GM19468 (cell line): ENCODE results near the gene LAPTM5.

ENCODE experiments used
- ATAC-seq: cut with Tn5 transposase; IDR thresholded peaks from one replicate; pipeline ENCODE4 v1.9.1; 2021; ENCODE audit warnings: mild to moderate bottlenecking, moderate library complexity, moderate number of reproducible peaks; ENCODE audit not compliant: unreplicated experiment; ENCODE audit errors: extremely low read depth

The LAPTM5 gene

DNA sequence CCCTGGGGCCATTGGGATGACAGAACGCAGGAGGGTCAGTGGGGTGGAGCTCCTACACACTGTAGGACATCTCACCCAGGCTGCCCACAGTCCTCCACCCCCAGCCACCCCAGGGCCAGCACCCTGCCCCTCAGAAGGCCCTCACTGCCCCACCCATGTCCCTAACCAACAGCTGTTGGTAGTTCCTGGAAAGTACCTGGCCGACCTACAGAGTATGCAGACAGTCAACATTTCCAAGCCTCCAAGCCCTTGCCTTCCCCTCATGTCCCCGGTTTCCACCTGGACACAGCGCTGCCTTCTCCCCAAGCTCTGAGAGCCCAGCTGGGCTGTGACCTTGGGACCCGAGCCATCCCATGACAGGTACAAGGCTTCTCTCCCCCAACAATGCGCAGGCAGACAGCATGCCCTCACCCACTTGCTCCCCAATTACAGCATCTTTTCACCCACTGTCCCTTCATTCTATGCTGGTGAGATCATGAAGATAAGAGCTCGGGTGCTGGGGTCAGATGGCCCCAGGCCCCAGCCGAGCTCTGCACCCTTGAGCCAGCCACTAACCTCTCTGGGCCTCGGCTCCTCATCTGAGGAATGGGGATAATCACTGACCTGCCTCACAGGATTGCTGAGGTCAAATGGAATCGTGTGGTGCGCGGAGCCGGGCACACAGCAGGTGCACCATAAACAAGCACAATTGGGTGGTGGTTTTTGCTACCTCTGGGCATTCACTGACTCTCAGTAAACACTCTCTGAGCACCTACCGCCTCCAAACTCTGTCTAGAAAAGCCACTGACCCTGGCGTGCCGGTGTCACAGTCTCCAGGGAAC is 11.2 kb downstream of the LAPTM5 start:
- ATAC-seq: no peak

DNA sequence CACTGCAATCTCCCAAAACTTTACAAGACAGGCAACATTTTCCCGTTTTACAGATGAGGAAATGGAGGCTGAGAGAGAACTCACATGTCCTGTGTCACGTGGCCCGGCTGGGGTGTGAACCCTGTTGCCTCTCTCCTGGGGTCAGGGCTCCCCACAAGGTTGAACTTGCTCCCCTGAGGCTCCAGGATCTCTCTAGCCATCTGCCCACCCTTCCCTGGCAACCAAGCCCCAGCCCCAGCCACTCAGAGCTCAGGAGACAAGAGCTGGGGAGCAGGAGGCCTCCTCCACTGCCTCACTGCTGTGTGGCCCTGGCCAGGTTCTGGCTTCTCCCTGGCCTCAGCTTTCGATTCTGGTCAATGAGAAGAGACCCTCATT is 11.8 kb downstream of the LAPTM5 start:
- ATAC-seq: no peak

DNA sequence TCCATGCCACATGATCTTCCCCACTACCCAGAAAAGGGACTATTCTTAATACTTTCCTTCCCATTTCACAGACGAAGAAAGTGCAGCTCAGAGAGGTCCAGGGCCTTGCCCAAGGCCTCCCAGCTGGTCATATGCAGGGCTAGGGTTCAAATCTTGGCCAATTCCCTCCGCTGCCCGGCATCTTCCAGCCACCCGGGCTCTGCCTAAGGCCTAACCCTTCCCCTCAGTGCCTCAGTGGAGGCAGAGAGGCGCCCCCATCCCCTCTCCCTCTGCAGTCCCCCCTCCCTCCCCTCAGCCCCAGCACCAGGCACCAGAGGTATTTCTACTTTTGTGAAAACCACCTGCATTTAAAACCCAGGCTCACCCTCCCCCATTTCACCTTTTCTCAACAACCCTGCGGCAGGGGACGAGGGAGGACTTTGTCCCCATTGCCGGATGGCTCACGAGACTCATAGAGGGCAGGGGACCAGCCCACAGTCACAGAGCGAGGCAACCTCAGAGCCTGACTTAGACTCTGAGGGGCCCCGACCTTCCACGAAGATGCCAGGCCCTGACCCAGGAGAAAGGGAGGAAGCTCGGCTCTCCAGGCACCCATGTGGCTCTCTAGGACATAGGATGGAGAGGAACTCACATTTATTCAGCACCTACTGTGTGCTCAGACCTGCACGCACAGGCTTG is 12.3 kb downstream of the LAPTM5 start:
- ATAC-seq: no peak

DNA sequence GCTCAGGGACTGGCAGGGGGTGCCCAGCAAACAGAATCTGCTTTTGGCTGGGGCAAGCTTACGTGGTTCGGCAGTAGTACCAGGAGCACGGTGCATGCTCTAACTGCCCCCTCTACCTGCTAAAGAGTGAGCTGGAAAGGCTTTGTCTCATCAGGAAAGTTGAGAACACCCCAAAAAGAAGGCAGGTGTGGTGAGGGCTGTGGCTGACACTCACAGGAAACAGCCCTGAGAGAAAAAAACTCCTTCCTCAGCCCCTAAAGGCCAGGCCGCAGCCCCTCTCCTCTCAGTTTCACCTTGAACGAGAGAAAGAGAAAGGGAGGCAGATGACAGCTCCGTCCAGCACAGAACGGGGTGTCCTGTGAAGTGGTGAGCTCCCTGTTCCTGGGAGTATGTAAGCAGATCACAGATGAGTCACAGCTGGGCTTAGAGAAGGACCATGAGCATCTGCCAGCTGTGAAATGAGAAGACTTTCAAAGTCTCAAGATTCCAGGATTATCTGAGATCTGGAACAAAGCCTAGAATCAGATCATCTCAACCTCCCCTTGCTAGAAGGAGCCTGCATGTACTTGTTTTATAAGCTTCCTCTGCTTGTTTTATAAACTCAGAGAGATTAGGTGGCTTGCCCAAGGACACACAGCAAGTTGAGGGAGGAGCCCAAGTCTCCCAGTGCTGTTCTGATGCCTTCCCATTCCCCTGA is 13.4 kb downstream of the LAPTM5 start:
- no peak for ATAC-seq

DNA sequence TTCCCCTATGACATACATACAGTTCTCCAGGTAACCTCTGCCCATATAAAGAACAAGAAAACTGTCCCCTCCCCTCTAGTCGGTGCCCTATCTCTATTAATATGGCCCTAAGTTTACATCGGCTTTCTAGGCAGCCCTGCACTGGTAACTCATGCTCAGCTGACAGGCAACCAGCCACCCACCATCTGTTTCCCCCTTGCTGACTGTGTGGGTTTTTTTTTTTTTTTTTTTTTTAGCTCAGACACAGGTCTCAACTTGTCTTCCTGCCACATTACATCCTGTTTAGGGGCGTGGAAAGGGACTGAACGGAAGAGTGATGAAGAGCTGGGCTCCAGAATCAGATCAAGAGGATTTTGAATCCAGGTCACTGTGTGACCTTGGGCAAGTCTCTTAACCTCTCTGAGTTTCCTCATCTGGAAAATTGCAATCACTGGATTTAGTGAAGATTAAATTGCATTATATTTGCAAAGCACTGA is 14.0 kb downstream of the LAPTM5 start:
- ATAC-seq: no peak

DNA sequence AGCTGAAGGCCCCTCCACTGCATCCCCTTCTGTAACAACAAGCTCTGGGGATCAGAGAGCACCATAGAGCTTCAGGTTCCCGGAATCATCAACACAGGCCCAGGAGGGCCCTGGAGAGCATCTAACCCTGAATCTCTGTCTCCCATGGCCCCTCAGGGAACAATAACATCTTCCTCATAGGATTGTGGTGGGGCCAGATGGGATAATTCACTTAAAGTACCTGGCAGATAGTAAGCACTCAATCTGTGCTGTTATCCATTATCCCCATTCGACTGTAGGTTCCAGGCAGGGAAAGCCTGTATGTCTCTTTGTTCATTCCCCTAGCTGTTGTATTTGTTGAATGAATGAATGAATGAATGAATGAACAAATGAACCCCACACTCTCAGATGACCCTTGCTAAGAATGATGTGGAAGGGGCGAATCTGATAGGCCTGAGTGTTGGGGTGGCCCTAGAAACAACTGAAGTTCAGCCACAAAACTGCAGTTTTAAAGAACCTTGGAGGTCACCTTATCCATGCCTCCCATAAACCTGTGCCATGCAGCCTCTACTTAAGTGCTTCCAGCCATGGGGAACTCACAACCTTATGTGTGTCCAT is 14.5 kb downstream of the LAPTM5 start:
- ATAC-seq: no peak

DNA sequence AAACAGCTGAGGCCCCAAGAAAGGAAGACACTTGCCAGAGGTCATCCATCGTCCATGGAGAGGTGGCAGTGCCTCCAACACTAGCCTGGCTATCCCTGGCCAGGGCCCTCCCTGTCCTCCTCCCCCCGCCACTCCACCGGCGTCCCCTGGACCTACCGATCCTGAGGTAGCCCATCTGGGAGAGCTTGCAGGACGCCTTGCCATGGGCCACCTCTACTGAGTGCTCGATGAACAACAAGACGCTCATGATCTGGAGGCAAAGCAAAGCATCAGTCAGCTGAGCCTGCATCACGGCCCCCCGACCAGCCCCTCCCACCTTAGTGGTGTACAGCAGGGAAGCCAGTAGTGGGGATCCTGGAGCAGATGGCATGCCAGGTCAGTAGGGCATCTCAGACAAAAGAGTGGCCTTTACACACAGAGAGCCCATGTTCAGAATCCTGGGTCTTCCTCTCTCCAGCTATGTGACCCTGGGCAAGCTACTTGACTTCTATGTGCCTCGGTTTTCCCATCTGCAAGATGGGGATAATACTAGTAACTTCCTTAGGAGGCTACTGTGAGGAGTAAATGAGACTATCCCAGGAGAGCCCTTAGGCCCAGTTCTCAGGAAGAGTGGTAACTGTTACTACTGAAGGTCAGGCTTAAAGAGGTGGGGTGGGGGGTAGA is 15.1 kb downstream of the LAPTM5 start:
- no peak for ATAC-seq

DNA sequence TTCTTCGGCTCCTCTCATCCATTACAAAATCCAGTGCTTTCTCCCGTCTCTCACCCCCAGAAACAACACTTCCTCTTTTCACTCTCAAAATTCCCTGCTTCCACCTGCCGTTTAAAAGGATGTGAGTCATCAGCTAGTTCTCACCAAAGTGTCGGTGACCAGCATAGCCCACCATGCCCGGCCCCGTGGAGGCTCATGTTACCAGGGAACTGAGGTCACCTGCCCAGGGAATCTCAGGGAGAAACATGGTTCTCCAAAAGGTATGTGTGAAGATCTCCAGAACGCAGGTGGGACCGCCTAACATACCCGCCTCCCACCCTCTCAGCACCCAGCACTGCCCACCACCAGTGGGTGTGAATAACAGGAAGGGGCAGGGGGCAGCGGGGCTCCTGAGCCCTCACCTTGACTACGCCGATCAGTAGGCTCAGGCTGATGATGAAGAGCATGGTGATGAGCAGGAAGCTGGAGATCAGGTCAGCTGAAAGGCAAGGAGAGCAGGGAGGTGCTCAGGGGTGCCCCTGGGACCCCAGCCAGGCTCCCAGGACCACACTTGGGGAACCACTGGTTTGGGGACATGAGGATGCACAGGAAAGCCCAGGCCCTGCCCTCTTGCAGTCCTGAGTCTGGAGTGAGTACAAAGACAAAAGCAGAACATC is 16.2 kb downstream of the LAPTM5 start:
- no peak for ATAC-seq

DNA sequence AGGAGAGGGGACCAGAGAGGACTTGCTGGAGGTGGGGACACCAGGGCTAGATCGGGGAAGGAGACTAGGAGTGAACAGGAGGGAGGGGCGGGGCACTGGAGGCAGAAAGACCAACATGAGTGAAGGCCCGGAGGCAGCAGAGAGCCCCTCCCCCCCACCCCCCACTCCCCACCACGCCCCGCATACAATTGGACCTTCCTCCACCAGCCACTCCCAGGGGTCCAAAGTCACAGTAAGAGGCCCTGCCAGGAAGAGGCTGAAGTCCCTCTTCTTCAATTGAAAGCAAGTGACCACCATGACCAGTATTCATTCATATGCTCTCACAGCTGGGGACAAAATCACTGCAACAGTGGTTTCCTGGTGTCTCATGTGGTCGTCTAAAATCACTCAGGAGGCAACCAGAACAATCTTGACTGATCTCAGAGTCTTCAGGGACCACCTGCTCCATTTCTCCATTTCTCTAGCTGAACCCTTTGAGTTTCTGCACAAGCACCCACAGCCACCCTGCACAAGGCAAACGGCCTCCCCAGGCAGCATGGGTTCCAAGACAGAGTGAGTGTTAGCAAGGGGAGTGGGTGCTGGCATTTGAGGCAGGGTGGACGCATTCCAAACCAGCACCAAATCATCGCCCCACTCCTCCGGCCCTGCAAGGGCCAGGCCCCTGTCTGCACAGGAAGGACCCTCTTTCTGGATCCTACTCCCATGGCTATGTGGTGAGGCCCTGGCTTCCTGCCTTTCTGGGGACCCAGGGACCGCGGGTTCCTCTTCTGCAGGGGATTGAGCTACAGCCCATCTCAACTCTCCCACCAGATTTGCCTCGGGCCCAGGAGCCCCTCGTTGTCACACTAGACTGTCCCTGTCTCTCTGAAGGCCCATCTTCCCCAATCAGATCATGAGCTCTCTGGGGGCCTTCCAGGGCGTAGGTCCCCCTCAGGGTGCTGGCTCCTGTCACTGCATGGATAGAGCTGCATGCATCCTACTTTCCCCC is 17.0 kb downstream of the LAPTM5 start:
- no peak for ATAC-seq

DNA sequence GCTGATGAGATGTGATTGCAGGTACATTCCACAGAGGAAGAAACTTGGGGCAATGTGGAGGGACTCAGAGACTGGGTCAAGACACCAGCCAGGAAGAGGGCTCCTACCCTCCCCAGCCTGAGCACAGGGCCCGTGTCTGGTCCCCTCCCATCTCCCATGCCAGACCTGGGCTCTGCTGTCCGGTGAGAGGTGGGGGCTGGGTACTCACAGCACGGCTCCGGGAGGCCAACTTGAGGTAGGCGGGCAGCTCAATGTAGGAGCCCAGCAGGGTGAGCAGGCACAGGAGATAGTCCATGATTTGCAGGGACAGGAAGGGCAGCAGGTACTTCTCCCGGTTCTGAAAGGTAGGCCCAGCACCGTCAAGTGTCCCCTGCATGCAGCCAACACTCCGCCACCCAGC is 18.0 kb downstream of the LAPTM5 start:
- no peak for ATAC-seq

DNA sequence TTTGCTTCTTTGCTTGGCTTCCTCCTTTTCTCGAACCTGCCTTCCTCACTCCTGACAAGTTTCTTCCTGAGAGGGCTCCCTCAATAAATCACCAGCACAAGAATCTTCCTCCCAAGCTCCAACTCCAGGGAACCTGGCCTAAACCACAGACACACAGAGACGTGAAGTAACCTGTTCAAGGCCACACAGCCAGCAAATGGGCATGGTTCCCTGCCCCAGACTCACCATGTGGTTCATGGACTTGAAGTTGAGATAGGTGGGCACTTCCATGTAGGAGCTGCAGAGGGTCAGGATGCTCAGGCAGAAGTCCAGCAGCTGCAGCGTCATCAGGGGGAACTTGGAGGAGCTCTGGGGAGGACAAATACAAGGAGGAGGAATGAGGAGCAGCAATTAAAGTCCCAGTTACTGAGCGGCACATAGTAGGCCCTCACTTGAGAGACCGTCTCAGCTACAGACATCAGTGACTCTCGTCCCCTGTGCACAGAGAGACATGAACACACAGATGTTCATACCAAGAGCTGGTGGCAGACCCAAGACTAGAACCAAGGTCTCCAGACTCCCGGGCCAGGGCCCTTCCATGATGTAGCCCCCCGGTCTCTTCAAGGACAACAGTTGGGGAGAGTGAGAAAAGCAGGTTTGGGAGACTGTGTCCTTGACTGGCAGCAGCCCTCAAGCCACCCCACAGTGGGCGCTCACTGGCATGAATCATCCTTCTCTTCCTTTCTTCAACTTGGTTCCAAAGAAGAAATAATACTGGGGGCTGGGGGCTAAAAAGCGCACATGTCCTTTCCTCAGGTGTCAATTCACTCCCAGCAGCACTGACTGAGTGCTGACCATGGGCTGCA is 18.6 kb downstream of the LAPTM5 start:
- no peak for ATAC-seq

DNA sequence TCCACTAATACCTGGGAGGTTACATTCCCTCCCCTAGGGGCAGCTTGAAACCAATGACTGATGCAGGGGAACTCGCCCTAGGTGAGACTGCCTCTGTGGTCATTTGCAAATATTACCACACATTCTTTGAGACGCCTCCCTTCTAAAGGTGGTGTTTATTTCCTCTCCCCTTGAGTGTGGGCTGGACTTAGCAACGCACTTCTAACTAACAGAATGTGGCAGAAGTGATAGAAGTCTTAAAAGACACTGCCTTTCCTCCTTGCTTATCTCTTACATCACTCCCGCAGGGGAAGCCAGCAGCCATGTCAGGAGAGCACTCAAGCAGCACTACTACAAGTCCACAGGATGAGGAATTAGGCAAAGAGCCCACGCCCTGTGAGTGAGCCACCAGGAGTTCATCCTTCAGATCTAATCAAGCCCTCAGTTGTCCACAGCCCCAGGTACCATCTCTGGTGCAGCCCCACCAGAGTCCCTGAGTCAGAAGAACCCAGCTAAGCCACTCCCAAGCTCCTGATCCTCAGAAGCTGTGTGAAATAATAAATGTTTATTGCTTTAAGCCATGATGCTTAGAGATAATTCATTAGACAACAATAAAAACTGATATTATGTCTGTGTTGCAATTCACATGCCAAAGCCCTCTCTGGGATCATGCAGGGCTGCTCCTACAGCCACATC is 19.4 kb downstream of the LAPTM5 start:
- no peak for ATAC-seq

DNA sequence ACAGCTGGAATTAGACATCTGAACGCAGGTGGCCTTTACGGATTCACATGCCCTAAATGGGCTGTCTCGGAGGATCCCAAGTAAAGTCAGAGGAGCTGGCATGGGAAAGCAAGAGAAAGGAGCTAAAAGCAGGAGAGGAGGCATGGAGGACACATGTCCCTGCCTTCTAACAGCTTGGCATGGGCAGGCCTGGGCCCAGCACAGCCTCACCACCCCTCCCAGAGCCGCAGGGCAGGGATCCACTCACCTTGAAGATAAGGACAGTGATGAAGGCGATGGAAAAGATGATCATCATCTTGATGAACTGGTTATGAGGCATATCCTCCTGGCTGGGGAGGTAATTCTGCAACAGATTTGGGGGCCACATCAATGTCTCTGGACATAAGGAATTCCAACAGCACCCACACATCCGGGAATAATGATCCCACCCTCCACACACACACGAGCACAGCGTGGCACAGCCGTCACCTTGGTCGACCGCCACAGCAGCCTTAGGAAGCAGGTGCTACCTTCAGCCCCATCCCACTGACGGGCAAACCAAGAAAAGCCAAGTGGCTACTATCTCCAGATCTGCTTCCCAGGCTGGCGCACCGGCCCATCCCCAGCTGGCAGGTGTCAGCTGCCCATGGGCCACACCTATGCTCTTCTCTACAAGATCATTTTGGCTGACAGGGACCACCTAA is 20.1 kb downstream of the LAPTM5 start:
- no peak for ATAC-seq

DNA sequence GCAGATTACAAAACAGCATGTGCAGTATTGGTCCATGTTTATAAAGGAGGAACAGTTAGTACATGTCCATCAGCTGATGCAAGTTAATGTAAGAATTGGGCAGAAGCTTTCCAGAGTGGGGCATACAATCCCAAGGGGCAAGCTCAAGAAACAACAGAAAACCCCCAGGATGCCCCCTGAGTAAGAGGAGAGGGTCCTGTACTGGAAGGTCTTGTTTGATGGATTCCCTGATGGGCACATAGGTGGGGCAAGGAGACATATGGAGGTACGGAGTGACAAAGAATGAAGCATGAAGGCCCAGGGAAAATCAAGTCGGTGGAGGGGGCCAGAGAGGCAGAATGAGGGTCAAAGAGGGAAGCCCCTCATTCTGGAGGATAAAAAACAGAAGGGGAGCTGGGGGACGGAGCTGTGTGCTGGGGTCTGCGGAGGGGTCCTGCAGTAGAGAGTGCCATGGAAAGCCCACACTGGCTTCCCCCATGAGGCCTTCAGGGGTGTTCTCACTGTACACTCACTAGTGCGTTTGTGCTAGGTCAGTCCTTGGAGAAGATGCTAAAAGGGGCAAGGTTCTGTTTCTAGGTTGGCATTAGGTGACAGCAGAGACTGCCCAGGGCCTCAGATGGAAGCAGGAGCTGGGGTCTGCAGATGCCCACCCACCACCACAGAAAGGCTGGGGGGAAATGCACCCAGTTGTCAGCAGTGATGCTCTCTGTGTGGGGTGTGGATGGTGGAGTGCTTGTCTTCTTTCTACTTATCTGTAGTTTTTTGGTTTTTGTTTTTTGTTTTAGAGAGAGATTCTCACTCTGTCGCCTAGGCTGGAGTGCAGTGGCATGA is 21.7 kb downstream of the LAPTM5 start:
- no peak for ATAC-seq

DNA sequence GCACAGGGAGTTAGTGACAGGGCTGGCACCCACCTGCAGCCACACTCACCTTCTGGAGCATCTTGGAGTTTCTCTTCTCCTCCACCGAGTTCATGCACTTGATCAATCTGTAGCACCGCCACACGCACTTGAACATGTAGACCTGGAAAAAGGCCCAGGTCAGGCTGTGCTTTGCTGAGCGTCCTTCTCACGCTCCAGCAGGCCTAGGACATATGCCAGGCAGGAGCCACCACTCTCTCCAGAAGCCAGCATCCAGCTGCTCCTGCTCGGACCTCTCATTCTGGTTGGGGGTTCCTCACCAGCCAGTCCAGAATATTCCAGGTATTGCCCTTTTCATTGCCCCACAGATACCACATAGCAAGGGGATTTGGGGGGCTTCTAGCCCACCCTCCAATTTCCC is 22.4 kb downstream of the LAPTM5 start:
- no peak for ATAC-seq

DNA sequence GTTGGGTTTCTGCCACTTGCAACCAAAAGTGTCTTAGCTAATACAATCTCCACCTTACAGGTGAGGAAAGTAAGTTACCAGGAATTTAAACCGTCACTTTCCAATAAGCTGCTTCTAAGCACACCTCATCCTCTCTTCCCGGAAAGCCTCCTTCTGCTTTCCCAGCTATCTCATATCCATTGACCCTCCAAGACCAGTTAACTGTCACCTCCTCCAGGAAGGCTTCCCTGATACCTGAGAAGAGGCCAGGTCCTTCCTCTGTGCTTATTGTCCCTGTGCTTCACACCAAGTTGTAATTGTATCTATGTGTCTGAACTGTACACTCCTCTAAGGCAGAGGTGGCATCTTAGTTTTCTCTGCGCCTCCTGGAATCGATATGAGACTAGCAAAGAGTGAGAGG is 23.0 kb downstream of the LAPTM5 start:
- ATAC-seq: no peak
